Stimulated activated CD4-positive, alpha-beta T cell treated with anti-CD3 and anti-CD28 coated beads, Interleukin-1b, Interleukin-23, amount 100 ng/mL, for 1 hour (primary cell): ENCODE results near the gene LYPD6.
"Not testable (repeated sequence)": the region's sequence is repeated elsewhere in the genome, so short reads cannot be mapped to it uniquely, and the experiment has no call there.

Experiments used
- DNase-seq, 2 donors: peaks; one replicate each; pipeline ENCODE4 v3.0.0-alpha.2; 2020; ENCODE audit warnings: low read depth in 2 of 2

LYPD6 gene, protein sequence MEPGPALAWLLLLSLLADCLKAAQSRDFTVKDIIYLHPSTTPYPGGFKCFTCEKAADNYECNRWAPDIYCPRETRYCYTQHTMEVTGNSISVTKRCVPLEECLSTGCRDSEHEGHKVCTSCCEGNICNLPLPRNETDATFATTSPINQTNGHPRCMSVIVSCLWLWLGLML

DNA sequence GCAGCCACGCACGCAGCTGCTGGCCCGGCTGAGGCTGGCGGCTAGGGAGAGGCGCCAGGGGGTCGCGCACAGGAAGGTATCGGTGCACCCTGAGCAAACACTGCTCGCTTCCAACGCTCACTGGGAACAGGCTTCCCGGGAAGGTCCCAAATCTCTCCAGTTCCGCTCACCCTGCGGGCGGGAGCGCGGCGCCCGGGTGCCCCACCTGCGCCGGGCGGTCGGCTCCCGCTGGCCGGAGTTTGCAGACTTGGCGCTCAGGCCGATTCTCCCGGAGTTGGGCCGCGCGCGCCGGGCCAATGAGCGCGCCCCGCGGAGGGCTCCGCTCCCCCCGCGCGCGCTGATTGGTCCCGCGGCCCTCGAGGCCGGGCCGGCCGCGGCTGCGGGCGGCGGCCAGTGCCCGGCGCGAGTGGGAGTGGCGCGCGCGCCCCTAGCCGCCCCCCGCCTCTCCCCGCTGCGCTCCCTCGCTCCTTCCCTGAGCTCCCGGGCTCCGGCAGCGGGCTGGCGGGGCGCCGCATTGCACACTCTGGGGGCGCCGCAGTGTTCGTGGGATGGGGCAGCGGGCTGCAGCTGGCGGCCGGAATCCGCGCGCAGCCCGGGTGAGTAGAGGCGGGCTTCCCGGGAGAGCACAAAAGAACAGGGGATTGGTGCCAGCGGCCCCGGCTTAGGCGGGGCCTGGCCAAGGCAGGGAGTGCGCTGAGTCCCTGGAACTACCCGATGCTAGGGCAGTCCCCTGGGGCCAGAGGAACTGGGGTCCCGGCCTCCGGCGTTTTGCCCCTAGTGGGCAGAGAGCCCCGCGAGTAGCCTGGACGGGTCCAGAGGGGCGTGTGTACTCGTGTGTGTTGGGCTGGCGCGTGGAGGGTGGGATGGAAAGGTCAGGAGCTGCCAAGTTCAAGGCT lies at the start of gene LYPD6:
TSS of gene LYPD6 (plus strand) at position 461 of the 896 bp plus-strand sequence. CDS start 107,122 bp downstream, outside the sequence.
- no peak for DNase-seq

DNA sequence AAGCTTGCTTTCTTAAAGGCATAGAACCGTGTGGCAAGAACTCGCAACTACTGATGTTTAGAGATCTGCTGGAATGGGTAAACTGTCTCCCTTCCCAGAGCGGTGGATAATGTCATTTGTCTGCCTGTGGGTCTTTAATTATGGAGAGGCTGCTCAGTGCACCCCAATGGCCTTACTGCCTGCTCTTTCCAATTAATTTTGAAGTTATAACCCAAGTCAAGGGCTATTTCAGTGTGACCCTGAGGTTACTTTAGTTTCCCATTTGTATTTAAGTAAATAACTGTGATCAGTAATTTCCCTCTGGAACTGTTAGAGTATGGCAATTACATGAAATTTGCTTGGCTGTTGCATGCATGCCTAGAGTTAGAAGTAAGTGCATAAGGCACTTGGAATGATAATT lies 48.9 kb upstream of the LYPD6 start:
- no peak for DNase-seq

- no peak for DNase-seq
These were observed 39.7 kb upstream of the LYPD6 start for GRCh38 chr2:149290662-149291061.

DNA sequence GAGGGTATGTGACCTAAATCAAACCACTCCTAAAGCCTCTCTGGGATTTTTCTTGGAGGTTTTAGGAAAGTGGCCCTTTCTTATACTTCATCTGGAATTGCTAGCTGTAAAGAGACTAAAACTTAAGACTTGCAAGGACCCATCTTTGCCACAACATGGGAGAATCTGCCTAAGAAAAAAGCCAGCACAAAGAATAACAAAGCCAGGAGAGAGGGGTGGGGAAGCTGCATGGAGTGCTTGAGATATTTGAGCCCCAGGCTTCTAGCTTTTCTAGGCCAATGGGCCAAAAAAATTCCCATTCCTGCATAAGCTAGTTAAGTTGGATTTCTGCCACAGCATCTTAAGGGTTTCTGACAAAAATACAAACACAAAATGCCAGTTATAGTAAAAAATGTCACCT lies 38.5 kb upstream of the LYPD6 start:
- DNase-seq, result no peak

- no peak for DNase-seq
These were observed 34.4 kb upstream of the LYPD6 start for GRCh38 chr2:149296031-149296430.

GRCh38 chr2:149307014-149307413 lies 23.4 kb upstream of the LYPD6 start:
- DNase-seq, result no peak

DNA sequence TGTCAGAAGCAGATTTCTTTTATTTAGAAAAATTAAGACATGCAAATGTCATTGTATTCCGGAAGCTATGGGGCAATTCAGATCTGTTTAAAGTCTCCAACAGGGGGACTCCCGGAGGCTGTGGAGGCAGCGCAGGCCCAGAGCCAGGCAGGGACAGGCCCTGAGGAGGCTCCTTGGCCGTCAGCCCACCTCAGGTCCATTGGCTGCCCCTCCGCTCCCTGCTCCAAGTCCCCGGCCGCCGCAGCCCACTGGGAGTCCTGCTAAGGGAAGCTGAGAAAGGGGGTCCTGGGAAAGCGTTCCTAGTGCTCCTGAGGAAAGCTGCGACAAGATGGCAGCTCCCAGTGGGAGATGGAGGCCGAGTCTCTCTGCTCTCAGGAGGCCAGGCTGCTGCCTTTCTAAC lies 20.0 kb upstream of the LYPD6 start:
- DNase-seq, result no peak

DNA sequence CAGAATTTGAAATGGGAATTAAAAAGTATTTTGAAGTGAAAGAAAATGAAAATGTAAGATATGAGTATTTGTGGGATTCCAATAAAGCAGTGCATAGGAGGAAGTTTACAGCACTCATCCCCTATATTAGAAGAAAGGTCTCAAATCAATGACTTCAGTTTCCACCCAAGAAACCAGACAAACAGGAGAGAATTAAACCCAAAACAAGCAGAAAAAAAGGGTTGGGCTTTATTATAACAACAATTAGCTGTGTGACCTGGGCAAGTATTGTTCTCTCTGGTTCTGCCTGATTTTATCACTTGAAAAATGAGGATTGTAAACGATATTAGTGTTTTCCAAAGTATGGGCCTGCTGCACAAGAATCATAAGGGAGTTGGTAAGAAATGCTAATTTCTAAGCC lies 18.3 kb upstream of the LYPD6 start:
- DNase-seq, result no peak

- no peak for DNase-seq
These were observed 16.8 kb upstream of the LYPD6 start for GRCh38 chr2:149313512-149313972.

DNA sequence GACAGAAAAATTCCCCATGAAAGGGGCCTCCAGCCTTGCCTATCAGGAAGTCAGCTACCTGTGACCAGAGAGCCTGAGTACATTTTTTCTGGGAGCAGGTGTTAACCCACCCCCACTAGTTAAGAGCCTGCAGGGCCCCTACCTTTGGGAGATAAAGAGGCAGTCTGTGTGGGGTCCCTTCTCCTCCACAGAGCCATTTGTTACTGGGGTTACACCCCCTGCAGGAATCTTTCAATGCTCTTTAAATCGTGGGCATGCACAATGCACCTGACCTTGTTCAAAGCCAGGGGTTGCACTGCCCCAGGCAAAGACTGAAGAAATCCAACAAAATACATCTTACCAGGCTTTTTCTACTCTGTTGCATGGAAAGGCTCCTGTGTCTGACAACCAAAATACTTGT lies 15.7 kb upstream of the LYPD6 start:
- no peak for DNase-seq

DNA sequence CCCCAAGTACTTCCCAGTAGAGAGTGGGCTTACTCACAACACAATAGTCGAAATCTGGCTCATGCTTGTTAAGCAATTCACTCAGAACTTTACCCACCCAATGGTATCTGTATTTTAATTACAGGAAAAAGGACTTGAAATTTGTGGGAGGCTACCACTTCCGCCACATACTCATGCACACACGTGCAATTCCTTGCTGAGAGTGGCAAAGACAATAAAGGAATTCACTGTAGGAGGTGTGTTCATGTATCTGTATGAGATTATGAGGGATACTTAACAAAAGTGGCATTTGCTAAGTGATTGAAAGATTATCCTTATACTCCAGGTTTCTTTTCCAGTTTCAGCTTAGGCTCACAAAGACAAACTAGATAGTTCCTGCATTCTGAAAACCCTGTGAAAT lies 14.9 kb upstream of the LYPD6 start:
- DNase-seq, result no peak

DNA sequence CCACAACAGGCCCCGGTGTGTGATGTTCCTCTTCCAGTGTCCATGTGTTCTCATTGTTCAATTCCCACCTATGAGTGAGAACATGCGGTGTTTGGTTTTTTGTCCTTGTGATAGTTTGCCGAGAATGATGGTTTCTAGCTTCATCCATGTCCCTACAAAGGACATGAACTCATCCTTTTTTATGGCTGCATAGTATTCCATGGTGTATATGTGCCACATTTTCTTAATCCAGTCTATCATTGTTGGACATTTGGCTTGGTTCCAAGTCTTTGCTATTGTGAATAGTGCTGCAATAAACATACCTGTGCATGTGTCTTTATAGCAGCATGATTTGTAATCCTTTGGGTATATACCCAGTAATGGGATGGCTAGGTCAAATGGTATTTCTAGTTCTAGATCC lies 11.8 kb upstream of the LYPD6 start:
- not testable (repeated sequence) for DNase-seq

DNA sequence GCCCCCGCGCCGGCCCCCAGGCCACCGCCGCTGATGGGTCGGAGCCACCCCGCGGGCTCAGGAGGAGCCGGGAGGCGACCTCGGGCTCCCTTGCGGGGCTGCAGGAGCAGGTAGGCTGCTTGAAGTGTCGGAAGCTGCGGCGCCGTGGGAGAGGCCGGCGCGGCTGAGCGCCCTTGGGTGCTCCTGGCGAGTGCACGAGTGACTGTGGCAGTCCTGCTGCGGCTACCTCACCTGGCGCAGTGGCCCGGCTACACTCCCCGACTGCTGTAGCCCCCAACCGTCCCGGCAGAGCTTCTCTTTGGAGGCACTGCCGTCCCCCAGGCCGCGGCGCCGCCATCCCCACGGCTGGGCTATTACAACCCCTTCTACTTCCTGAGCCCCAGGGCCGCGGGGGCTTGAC lies 10.0 kb upstream of the LYPD6 start:
- no peak for DNase-seq

GRCh38 chr2:149329068-149329467 lies 1.3 kb upstream of the LYPD6 start:
- DNase-seq, result no peak

DNA sequence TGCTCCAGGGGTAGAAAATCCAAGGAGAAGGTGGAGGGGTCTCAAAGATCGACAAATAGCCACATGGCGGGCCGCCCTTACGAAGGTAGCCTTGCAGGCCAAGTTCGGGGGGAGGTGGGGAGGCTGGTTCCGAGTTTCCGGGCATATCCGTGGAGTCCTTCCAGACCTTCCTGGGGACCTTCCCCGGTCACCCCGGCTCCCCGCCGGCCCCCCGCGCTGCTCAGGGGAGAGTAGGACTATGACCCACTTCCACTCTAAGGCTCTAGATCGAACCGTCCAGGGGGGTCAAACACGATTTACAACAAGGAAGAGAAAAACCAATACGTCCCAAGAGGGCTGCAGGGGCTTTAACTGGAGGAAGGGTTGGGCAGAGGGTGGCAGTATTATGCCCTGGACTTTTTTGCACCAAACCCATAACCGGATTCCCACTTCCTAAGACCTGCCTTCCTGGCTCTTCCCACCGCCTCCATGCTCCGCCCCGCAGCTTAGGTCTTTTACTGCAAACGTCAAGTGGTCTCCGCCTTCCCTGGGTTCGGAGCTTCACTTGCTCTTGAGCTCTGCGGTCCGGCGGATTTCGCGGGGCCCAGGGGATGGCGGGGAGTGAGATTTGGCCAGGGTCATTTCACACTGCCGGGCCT lies 779 bp upstream of the LYPD6 start:
- no peak for DNase-seq

DNA sequence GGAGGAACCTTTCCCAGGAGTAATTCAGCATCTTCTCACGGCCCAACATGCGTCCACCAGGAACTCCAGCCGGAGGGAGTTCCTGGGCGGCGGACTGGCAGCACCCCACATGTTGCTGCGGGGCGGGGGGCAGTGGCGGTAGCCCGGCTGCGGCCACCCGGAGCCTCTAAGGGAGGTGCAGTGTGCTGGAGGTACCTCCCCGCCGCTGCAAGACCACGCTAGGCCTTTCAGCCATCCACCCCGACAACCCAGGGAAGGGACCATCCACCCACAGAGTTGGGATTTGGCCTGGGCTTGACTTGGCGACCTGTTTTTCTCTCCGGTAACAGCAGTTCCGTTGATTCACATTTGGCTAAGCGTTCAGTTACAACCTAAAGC lies 625 bp downstream of the LYPD6 start:
- no peak for DNase-seq

DNA sequence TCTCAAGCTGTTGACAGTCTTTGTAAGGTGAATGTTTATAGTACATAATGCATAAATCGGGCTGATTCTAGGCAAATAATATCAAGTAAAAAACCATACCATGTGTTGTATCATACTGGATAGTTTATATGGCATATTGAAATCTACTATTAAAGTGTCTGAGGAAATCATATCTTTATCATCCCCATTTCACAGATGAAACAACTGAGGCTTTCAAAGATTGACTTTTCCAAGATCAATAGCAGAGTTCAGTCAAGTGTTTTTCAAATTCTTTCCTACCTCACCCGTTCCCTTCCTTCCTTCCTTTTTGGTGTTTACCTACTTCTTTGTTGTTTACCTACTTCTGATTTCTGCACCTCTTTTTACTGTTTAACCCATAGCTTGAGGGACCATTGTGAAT lies 2.0 kb downstream of the LYPD6 start:
- DNase-seq, result no peak

GRCh38 chr2:149333636-149334035 lies 3.2 kb downstream of the LYPD6 start:
- no peak for DNase-seq

DNA sequence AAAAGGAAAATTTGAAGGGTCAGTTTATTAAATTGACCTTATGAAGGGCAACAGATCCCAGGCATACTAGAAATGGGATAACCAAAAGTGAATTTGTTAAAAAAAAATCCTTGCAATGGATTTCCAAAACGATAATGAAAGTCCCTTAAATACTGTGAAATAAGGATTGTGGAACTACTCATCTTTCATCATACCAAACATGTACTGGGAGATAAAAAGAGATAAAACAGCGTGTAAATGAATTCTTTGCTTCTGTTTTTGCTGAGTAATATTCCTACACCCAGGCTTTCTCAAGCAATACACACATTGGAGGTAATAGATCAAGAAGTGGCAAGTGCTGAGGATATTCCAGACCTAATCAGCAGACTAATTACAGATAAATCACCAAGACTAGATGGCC lies 3.8 kb downstream of the LYPD6 start:
- no peak for DNase-seq

- DNase-seq, result no peak
These were observed 8.9 kb downstream of the LYPD6 start for GRCh38 chr2:149339324-149339723.

DNA sequence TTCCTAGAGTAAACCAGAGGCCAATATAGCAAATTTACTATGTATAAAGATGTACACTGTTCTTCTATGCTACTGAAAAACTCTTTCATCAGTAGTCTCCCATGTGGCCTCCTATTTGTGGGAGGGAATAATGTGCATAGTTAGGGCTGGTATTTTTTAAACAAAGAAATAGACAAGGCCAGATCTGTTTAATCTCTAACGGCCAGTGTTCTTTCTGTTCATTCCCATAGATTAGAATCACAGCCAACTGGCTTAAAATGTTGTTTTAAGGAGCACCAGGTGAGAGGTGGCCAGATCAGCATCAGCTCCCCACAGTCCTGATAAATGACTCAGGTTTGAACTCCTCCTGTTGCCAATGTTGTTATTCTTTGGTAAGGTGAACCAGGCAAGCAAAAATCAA lies 12.1 kb downstream of the LYPD6 start:
- no peak for DNase-seq

- DNase-seq, result no peak
These were observed 13.7 kb downstream of the LYPD6 start for GRCh38 chr2:149344105-149344504.

DNA sequence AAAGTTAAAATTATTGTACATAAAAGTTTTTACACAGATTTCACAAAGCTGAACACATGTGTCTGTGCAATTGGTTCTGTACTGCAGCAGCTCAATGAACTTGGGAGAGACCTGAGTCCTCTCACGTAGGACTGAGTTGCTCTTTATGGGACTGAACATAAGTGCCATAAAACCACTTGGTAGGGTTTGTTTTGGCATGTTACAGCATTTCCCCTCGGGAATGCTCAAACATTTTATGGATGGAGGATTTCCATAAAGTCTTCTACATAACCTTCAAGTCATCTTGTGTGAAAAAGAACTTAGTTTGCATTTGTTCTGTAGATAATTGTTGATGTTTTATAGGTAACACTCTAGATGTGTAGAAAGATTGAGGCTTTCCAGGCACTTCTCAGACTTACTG lies 15.9 kb downstream of the LYPD6 start:
- no peak for DNase-seq
